CD14-positive monocyte (primary cell): ENCODE results near the gene ARHGAP30. TPM values are rescaled to one million over a fixed set of nuclear protein-coding genes. Genes with fewer than 3 reads are reported as not detected.

Experiments
- DNase-seq, 3 donors: peaks; one replicate each; pipeline ENCODE4 v3.0.0-alpha.2; 2011 to 2022
- H2AFZ ChIP-seq: 2 replicates; pipeline ENCODE4 v1.6.0; 2012; ENCODE audit warnings: mild to moderate bottlenecking, low read depth, low read length, inconsistent platforms; ENCODE audit not compliant: insufficient read depth, poor library complexity, severe bottlenecking
- H3K27ac ChIP-seq, 2 donors: 1 replicate in 1 of 2; 2 replicates in 1 of 2; pipeline ENCODE4 v1.5.1; 2012 to 2013; ENCODE audit warnings: low read length in 2 of 2, control low read depth in 1 of 2, inconsistent platforms in 1 of 2, low read depth in 1 of 2, mild to moderate bottlenecking in 1 of 2
- H3K27me3 ChIP-seq, 2 donors: one replicate each; pipeline versions ENCODE4 v1.6.0 to v1.6.1; 2011 to 2013; ENCODE audit warnings: low read length in 2 of 2; ENCODE audit not compliant: control insufficient read depth in 2 of 2, insufficient read depth in 2 of 2
- H3K36me3 ChIP-seq, 2 donors: replicated peaks in 1 of 2; 1 replicate in 1 of 2; 2 replicates in 1 of 2; pipeline versions ENCODE4 v1.5.1 to v1.6.1; 2012 to 2013; ENCODE audit warnings: low read length in 2 of 2, control low read depth in 1 of 2, inconsistent platforms in 1 of 2, mild to moderate bottlenecking in 1 of 2; ENCODE audit not compliant: insufficient read depth in 2 of 2, control insufficient read depth in 1 of 2
- H3K4me1 ChIP-seq, 2 donors: 1 replicate in 1 of 2; 2 replicates in 1 of 2; pipeline versions ENCODE4 v1.5.1 to v1.6.1; 2012 to 2013; ENCODE audit warnings: low read length in 2 of 2, control low read depth in 1 of 2, inconsistent platforms in 1 of 2, mild to moderate bottlenecking in 1 of 2, moderate library complexity in 1 of 2; ENCODE audit not compliant: insufficient read depth in 2 of 2, control insufficient read depth in 1 of 2
- H3K4me2 ChIP-seq: replicated peaks from 2 replicates; pipeline ENCODE3; 2012; ENCODE audit warnings: low read length, moderate library complexity, mild to moderate bottlenecking; ENCODE audit not compliant: poor library complexity, severe bottlenecking; ENCODE audit errors: extremely low read depth
- H3K4me3 ChIP-seq, 3 experiments: fragments of 200-600 bp in 1 of 3; sonication (generic) in 1 of 3; replicated peaks in 1 of 3; 1 replicate in 2 of 3; 2 replicates in 1 of 3; pipeline ENCODE4 v1.5.1; 2011 to 2013; ENCODE audit warnings: low read length in 3 of 3, mild to moderate bottlenecking in 3 of 3, control low read depth in 2 of 3, low read depth in 2 of 3, inconsistent platforms in 1 of 3, moderate library complexity in 1 of 3
- H3K79me2 ChIP-seq: 2 replicates; pipeline ENCODE4 v1.6.0; 2012; ENCODE audit warnings: mild to moderate bottlenecking, control low read depth, inconsistent platforms, low read length, moderate library complexity; ENCODE audit not compliant: insufficient read depth
- H3K9ac ChIP-seq: 2 replicates; pipeline ENCODE4 v1.6.0; 2017; ENCODE audit warnings: low read length, mild to moderate bottlenecking; ENCODE audit not compliant: insufficient read depth, poor library complexity, severe bottlenecking
- H3K9me3 ChIP-seq, 2 donors: replicated peaks in 1 of 2; 1 replicate in 1 of 2; 2 replicates in 1 of 2; pipeline versions ENCODE4 v1.5.1 to v1.6.1; 2012 to 2013; ENCODE audit warnings: low read length in 2 of 2, control low read depth in 1 of 2; ENCODE audit not compliant: control insufficient read depth in 1 of 2, insufficient read depth in 1 of 2
- H4K20me1 ChIP-seq: 2 replicates; pipeline ENCODE4 v1.6.0; 2012; ENCODE audit warnings: mild to moderate bottlenecking, low read length, control low read depth, moderate library complexity; ENCODE audit not compliant: insufficient read depth
- H3K27ac Mint-ChIP-seq, 7 donors: one replicate each; pipeline ENCODE4 v1.8.0; 2020; ENCODE audit warnings: mild to moderate bottlenecking in 7 of 7, mixed read lengths in 7 of 7, moderate library complexity in 6 of 7, inconsistent platforms in 2 of 7
- H3K27me3 Mint-ChIP-seq, 3 donors: one replicate each; pipeline ENCODE4 v1.8.0; 2021 to 2022; ENCODE audit warnings: low read depth in 3 of 3, mild to moderate bottlenecking in 3 of 3, mixed read lengths in 3 of 3, moderate library complexity in 3 of 3, inconsistent platforms in 1 of 3
- H3K36me3 Mint-ChIP-seq, 2 donors: one replicate each; pipeline ENCODE4 v1.8.0; 2020; ENCODE audit warnings: mixed read lengths in 2 of 2, inconsistent platforms in 1 of 2, mild to moderate bottlenecking in 1 of 2
- H3K4me1 Mint-ChIP-seq: one replicate; pipeline ENCODE4 v1.8.0; 2020; ENCODE audit warnings: mild to moderate bottlenecking, mixed read lengths
- H3K4me3 Mint-ChIP-seq, 2 donors: one replicate each; pipeline ENCODE4 v1.8.0; 2020; ENCODE audit warnings: mild to moderate bottlenecking in 2 of 2, mixed read lengths in 2 of 2, moderate library complexity in 1 of 2
- H3K9me3 Mint-ChIP-seq, 7 donors: one replicate each; pipeline ENCODE4 v1.8.0; 2020 to 2022; ENCODE audit warnings: mixed read lengths in 7 of 7, mild to moderate bottlenecking in 6 of 7, moderate library complexity in 6 of 7, inconsistent platforms in 2 of 7
- WGBS: methylation state at CpG from one replicate; pipeline ENCODE4 v1.1.5; 2013; ENCODE audit warnings: missing lambda C conversion rate; ENCODE audit not compliant: insufficient coverage; 5-methylcytosine and 5-hydroxymethylcytosine counted together
- intact Hi-C, 2 donors: fragments of 100-400 bp; cut with micrococcal nuclease; formaldehyde crosslinking; loops; one replicate each; pipeline versions ENCODE4 v1.15.0 to v1.15.1; 2023
- polyA plus RNA-seq, 3 donors: library from polyadenylated mRNA; depleted of rRNA in 1 of 3; unstranded in 2 of 3; stranded (reverse) in 1 of 3; fragments of 300-500 nt in 2 of 3; fragments of >200 nt in 1 of 3; fragmentation: Illumina TruSeq in 2 of 3; gene quantifications; 1 replicate in 2 of 3; 2 replicates in 1 of 3; pipeline ENCODE4 v1.2.3, GENCODE V29; 2012 to 2021
- TF ChIP-seq, protein P1 (sequence below): fragments of 200-600 bp; IDR thresholded peaks from one replicate; pipeline ENCODE4 v1.8.0; 2022; ENCODE audit warnings: antibody characterized with exemption, mild to moderate bottlenecking

The ARHGAP30 gene
- polyA plus RNA-seq, 3 donors, result 101 to 140 (median 129) TPM

DNA sequence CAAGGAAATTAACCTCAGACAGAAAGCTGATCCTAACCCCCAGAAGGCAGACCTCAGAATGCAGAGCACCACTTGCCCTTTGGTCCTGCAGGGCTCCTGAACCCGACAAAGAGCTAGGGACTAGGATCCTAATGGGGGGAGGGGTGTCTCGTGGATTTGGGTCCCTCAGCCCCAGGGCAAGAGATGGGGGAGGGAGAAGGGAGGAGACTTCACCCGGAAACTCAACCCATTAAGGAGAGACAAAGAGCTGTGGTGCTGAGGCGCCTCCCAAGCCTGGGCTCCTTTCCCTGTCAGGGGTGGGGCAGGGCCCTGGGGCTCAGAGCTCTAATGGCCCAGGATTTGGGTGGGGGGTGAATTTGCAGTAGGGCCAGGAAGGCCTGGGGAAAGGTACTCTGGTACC is 16.8 kb upstream of the ARHGAP30 start:
- Mint-ChIP-seq H3K4me3 (no peak overlapping the region), H3K36me3 (peaks cover 3 to 8% of the 10 kb centered on the region in 2 donors), H3K27ac (peak overlapping the region in 3 of 7 donors; percentile 44 to 84 (median 83)), H3K4me1 (peaks cover 64% of the 10 kb centered on the region), H3K27me3 (peaks cover 1 to 3% (median 2%) of the 10 kb centered on the region in 3 donors), H3K9me3 (no peaks in the 10 kb centered on the region)
- Histone ChIP-seq H3K4me1 (peaks cover 46 to 58% of the 10 kb centered on the region in 2 donors), H3K9ac (no peak overlapping the region), H3K4me3 (no peak overlapping the region), H3K9me3 (no peaks in the 10 kb centered on the region), H2AFZ (no peak overlapping the region), H4K20me1 (no peaks in the 10 kb centered on the region), H3K79me2 (no peaks in the 10 kb centered on the region), H3K27me3 (no peaks in the 10 kb centered on the region), H3K4me2 (no peak overlapping the region), H3K27ac (no peak overlapping the region), H3K36me3 (no peaks in the 10 kb centered on the region)
- no peak for DNase-seq
- intact Hi-C loops, result no loop called here
- WGBS, result 100% methylated on average over 2 of the region's 4 CpGs
- TF ChIP-seq, protein P1, sequence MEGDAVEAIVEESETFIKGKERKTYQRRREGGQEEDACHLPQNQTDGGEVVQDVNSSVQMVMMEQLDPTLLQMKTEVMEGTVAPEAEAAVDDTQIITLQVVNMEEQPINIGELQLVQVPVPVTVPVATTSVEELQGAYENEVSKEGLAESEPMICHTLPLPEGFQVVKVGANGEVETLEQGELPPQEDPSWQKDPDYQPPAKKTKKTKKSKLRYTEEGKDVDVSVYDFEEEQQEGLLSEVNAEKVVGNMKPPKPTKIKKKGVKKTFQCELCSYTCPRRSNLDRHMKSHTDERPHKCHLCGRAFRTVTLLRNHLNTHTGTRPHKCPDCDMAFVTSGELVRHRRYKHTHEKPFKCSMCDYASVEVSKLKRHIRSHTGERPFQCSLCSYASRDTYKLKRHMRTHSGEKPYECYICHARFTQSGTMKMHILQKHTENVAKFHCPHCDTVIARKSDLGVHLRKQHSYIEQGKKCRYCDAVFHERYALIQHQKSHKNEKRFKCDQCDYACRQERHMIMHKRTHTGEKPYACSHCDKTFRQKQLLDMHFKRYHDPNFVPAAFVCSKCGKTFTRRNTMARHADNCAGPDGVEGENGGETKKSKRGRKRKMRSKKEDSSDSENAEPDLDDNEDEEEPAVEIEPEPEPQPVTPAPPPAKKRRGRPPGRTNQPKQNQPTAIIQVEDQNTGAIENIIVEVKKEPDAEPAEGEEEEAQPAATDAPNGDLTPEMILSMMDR, result no peak

DNA sequence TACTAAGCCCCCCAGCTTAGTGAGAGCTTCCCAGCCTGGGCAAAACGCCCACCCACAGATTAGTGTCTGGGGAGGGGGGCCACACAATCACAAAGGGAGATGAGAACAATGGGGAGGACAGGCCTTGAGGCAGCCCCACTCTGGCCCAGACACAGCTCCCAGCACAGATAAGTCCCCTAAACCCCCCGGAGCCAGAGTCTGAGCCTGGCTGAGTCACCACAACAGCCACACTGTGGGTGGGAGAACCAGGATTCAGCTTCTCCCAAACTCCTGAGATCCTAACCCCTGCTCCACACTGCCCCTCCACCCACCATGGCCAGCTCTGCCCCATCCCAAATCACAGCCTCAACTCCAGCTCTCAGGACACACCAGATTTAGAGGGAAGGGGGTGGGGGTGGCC is 15.5 kb upstream of the ARHGAP30 start:
- TF ChIP-seq, protein P1, result no peak
- peaks cover 0 to 3% (median 1%) of the 10 kb centered on the region in 3 donors for H3K27me3 Mint-ChIP-seq
- Histone ChIP-seq H3K36me3 (no peaks in the 10 kb centered on the region), H3K9me3 (no peaks in the 10 kb centered on the region), H3K4me1 (peaks cover 58 to 70% of the 10 kb centered on the region in 2 donors), H4K20me1 (no peaks in the 10 kb centered on the region), H2AFZ (no peak overlapping the region), H3K79me2 (no peaks in the 10 kb centered on the region), H3K27ac (no peak overlapping the region), H3K4me2 (no peak overlapping the region), H3K9ac (no peak overlapping the region), H3K4me3 (no peak overlapping the region), H3K27me3 (no peaks in the 10 kb centered on the region)
- peaks cover 77% of the 10 kb centered on the region for H3K4me1 Mint-ChIP-seq
- no CpG with 5 or more reads among the region's 2 CpGs for WGBS
- H3K27ac Mint-ChIP-seq, result peak overlapping the region in 5 of 7 donors; percentile 15 to 98 (median 62)
- no peaks in the 10 kb centered on the region for H3K9me3 Mint-ChIP-seq
- peaks cover 7 to 15% of the 10 kb centered on the region in 2 donors for H3K36me3 Mint-ChIP-seq
- no peak for DNase-seq
- intact Hi-C loops, result no loop called here
- H3K4me3 Mint-ChIP-seq, result no peak overlapping the region
